Fibroblast of skin of left biceps (primary cell): ENCODE results near the gene P2RX2.

Experiments used
- DNase-seq, 2 experiments: peaks; one replicate each; pipeline ENCODE4 v3.0.0-alpha.2; 2013; ENCODE audit warnings: low read depth in 2 of 2

Gene P2RX2

DNA sequence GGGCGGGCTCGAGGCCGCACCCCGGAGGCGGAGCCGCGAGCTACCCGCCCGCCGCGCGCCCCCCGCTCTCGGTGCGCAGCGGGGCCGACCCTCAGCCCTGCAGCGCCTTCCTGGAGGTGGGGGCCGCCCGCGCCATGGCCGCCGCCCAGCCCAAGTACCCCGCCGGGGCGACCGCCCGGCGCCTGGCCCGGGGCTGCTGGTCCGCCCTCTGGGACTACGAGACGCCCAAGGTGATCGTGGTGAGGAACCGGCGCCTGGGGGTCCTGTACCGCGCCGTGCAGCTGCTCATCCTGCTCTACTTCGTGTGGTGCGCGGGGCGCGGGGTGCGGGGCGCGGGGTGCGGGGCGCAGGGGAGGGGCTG lies at the start of gene P2RX2:
Gene P2RX2, plus strand, starts transcription at position 94 of the 361 bp plus-strand sequence. Its CDS starts 41 bp downstream, at position 135.
- no peak for DNase-seq

DNA sequence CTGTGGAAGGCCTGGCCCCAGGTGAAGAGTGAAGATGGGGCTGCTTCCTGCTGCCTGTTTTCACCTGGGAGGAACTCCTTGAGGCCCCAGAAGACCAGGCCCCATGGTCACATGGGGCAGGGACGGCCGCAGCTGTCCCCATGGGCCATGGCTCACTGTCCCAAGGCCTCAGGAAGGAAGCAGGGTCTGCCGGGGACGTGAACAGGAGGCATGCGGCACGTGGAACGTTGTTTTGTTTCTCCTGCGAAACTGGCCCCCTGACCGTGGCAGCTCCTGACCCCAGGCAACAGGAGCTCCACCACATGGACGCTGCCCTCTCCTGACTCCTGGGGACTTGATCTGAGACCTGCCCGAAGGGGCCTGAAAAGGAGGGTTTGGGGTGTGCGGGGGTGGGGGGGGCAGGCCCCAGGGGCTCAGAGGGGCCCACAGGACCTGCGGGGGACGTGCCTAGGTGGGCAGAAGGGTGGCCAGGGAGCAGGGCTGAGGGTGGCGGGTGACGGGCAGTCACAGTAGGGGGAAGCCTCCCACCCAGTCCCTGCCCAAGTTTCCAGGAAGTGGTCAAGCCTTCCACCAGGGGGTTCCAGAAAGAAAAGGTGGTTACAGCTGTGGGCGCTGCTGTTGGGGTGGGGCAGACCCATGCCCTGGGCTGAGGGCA lies 49.6 kb upstream of the P2RX2 start:
- no peak for DNase-seq

DNA sequence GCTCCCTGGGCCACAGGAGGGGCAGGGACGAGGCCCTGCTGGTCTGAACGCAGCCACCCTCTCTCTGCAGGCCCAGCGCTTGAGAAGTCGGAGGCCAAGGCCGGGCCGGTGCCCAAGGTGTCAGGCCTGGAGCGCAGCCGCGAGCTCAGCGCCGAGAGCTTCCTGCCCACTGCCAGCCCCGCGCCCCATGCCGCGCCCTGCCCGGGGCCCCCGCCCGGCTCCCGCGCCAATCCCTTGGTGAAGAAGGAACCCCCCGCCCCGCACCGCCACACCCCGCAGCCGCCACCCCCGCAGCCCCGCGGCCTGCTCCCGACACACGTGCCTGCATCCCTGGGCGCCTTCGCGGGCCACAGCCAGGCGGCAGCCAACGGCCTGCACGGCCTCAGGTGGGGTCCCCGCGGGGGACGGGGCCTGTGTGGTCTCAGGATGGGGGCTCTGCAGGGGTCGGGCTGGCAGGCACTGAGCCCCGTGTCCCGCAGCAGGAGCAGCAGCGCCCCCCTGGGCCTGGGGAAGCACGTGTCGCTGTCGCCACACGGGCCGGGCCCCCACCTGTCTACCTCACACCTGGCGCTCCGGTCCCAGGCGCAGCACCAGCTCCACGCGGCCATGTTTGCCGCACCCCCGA lies 48.6 kb upstream of the P2RX2 start:
- no peak for DNase-seq

DNA sequence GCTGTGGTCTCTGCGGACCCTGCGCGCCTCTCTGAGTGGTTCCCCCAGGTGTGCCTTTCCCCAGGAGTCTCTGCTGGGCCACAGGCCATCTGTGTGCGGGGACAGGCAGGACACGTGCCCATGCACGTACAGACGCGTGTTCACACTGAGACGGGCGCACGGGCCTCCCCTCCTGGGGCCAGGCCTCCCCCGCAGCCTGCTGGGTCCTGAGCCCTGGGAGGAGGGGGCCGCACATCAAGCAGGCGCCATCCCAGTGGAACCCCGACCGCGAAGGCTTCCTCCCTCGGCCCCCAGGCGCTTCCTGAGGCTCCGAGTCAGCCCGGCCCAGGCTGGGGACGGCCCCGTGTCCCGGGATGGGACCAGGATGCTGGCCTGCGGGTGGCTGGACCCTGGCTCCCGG lies 47.9 kb upstream of the P2RX2 start:
- DNase-seq = no peak

DNA sequence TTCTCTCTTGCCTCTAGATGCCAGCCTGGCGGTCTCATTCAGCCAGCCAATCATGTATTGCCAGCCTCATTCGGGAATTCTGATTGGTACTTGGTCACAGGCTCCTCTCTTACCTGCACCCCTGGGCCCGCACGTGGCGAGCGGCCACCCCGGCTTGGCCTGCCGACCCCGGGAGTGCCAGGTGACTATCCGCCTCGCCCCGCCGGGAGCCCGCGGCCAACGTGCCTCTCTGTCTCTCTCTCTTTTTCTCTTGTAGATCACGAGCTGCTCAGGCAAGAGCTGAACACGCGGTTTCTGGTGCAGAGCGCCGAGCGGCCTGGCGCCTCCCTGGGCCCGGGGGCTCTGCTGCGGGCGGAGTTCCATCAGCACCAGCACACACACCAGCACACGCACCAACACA lies 47.5 kb upstream of the P2RX2 start:
- DNase-seq = no peak

DNA sequence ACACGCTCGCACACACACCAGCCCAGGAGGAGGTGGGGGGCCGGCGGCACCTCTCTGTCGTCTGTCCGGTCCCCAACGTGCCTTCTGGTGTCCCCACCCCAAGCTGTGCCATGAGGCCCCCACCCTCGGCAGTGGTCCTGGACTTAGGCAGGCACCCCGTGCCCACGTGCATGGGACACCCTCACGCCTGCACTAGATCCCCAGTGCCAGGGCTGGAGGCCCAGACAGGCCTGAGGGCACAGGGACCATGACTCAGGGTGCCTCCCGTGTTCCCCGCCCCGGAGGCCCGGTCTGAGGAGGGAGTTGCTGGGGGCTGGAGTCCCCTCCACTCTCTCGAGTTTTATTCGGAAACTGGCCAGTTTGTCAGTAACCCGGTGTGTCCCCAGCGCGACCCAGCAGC lies 47.0 kb upstream of the P2RX2 start:
- no peak for DNase-seq

DNA sequence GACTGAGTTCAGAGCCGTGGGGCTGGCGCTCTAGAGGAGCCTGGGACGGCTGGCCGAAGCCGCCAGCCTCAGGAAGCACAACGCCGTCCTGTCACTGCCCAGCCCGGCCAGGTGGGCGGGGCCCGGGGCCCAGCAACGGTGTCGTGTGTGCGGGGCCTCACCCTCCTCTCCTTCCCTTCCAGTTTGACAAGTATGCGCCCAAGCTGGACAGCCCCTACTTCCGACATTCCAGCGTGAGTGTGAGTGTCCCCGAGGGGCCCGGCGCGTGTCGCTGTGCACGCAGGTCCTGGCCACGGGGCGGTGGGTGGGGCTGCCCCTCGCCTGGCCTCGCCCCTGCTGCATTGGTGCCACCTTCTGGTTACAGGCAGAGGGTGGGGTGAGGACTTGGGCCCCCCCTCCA lies 46.5 kb upstream of the P2RX2 start:
- DNase-seq = no peak

DNA sequence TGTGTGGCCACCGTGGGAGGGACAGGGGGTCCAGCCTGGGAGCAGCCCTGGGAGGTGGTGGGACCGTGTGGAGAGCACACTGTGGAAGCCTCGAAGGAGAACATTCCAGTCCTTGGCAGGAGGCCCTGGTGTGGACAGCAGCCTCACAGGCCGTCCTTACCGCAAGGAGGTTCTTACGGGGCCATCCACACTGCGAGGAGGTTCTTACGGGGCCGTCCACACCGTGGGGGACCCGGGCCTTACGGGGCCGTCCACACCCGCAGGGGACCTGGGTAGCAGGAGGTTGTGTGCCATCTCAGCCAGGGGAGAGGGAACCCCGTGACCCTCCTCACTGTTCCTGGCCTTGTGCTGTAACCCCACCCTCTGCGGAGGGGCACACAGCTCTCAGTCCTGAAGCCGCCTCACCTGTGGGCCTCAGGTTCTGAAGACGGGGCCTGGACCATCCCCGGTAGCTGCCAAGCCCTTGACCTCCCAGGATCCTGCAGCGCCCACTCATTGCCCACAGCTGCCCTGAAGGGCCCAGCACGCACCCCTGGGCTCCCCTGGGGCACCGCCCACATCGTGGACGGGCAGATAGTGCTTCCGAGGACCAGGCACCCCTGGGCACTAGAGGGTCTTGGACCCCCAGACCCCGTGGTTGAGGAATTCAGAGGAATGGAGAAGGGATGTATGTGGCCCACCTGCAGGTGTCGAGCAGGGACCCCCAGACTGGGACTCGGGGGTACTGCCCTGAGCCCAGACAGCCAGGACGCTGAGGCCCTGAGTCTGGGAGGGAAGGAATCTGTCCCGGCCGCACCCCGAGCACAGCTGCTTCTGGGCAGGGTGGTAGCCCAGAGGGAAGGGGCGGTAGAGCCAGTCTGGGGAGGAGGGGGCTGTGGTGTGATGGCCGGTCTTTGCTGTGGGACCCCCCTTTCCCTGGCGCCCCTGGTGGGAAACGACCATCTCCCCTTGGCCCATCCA lies 45.5 kb upstream of the P2RX2 start:
- no peak for DNase-seq

DNA sequence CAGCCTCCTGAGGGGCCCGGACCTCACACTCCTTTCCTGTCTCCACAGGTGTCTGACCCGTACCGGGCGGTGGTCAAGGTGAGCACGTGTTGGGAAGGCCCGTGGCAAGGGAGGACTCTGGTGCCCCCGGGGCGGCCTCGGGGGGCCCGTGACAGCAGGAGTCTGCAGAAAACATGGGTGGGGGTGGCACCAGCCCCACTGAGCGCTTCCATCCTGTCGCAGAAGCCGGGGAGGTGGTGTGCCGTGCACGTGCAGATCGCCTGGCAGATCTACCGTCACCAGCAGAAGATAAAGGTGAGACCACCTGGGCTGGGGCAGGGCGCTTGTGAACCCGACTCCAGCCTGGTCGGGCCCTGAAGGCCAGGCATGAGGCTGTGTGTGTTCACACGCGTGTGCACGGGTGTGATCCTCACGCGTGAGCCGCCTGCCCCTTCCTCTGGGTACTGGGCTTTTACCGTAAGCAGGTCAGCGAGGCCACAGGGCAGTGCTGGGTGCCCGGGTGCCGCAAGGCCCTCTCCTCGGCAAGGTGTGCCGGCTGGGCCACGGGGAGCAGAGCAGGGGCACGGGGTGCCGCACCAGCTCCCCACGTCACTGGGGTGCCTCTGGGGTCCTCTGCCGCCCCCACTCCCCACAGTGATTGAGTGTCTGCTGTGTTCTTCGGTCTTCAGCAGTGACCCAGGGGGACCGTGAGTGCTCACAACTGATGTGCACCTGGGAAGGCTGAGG lies 44.1 kb upstream of the P2RX2 start:
- no peak for DNase-seq

DNA sequence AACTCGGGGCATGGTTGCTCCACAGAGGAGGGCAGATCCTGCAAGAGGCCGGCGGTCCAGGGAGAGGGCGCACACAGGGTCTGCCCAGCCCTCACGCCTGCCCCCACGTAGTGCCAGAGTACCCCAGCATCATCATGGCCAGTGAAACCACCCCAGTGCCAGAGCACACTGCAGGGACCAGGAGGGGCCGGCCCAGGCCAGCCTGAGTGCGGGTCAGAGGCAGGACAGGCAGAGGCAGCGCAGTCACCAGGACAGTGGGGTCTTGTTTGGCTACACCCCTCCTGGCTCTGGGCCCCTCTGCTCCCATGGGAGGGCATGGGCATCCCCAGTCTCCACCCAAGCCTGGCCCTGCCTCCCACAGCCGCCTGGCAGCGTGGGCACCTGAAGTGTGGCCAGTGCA lies 42.9 kb upstream of the P2RX2 start:
- DNase-seq = no peak

DNA sequence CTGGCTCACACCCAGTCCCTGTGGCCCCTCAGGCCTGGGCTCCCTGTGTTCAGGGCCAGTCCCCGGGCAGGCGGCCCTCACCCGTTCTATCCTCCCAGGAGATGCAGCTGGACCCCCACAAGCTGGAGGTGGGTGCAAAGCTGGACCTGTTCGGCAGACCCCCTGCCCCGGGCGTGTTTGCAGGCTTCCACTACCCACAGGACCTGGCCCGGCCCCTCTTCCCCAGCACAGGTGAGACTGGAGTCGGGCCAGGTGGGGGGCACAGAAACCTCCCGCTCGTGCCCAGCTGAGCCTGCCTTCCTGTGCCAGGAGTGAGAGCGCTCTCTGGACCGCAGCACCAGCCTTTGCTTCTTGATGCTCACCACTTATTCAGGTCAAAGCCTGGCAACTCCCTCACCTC lies 41.9 kb upstream of the P2RX2 start:
- no peak for DNase-seq

DNA sequence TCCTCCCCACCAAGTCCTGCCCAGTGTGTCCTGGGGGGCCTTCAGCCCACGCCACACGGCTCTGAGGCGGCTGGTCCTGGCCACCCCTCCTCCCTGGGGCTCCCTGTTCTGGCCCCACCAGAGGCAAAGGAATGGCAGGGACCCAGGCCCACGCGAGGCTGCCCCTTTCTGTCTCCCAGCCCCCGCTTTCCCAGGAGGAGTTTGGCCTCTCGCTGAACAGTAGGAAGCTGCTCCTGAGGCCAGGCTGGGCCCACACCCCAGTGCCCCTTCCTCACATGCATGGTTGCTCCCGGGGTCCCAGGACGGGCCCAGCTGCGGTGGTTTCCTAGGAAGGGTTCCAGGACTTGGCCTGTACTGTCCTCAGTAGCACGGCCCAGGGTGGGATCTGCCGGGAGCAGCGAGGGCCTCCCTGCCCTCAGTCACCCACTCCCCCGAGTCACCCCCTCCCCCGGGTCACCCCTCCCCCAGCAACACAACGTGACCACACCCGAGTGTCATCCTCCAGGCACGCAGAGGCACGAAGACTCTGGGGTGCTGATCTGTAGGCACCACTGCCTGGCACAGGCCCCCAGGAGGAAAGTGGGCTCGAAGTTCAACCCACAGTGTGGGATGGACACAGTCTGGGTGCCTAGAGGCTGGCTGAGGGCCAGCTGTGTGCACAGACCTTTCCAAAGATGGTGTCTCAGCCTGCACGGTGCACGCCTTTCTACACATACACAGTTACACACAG lies 41.2 kb upstream of the P2RX2 start:
- no peak for DNase-seq

DNA sequence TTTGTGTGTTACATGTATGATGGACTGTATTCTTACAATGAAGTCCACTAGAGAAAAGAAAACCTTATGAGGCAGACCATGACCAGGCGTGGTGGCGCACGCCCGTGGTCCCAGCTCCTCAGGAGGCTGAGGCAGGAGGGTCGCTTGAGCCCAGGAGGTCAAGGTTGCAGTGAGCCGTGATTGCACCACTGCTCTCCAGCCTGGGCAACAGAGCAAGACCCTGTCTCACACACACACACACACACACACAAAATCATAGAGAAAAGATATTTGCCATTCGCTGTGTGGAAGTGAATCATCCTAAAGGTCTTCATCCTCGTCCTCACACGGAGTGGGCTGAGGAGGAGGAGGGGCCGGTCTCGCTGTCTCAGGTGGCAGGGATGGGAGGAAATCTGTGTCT lies 40.5 kb upstream of the P2RX2 start:
- no peak for DNase-seq

DNA sequence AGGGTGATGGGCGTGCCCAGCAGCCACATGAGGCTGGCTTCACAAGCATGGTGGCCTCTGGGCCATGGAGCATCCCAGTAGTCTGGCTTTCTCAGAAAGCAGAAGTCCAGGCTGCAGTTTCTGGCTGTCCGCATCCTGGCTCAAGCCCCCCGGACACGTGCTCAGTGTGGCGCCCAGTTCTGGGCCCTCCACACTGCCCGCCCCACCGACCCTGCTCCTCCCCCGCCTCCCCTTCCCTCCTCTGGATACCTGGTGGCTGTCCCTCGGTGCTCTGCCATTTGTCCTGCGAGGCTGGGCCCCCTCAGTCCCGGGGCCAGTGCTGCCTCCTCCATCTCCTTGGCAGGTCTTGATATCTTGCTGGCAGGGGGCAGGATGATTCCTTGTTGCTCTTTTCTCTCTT lies 39.8 kb upstream of the P2RX2 start:
- DNase-seq = no peak

DNA sequence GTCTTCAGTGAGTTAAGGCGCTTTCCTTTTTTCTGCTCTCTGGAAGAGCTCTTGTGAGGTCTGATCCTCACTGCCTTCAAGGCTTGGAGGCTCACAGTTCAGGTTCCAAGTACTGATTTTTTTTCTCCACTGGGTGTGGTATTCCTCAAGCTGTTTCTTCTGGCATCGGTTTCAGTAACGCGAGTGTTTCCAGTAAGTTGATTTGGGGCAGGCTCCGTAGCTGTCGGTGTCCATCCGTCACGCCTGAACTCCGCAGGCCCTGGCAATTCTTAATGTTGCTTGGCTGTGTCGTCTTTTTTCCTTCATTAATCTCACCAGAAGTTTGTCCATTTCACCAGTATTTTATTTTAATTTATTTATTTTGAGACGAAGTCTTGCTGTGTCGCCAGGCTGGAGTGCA lies 38.8 kb upstream of the P2RX2 start:
- no peak for DNase-seq

DNA sequence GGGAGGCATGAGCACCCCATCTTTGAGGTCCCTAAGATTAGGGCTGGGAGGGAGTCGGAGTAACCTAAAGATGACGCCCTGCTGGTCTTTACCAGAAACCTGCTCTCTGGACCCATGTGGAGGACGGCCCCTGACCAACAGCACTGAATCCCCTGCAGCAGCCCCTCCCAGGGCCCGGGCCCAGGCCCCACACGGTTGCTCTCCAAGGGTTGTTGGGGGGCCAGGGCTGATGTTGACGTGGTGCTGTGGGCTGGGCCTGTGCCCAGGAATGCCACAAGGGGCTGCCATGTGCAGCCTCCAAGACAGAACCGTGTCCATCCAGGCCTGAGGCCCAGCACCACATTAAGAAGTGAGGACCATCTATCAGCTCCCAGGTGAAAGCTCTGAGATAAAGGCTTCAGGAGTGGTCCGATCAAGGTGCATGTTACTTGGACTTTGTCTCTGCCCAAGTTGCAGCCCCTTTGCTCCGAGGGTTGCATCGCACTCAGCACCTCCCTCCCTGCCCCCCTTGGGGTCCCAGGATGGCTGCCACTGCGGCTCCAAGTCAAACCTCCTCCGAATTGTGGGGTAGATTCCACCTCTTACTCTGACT lies 37.8 kb upstream of the P2RX2 start:
- no peak for DNase-seq

DNA sequence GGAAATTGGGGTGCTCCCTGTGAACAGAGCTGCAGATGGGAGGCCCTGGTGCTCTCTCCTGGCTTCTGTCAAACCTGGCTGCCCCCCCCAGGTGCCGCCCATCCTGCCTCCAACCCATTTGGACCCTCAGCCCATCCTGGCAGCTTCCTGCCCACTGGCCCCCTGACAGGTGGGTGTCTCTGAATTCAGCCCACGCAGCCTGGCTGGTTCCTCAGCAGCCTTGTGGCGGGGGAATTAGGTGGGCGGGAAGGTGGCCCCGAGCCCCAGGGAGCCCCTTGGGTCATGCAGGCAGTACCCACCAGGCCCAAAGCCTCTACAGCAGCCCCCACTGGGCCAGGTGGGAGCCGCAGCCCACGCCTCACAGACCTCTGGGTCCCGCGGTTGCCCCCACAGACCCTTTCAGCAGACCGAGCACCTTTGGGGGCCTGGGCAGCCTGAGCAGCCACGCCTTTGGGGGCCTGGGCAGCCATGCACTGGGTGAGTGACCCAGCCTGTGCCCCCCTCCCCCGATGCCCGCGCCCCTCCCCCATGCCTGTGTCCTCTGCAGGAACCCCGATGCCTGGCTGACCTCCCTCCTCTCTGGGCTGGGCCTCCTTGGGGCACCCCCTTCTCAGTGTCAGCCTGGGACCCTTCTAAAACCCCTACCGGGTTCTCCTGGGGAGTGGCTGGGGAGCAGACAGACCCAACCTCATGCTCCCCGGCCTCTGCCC lies 37.1 kb upstream of the P2RX2 start:
- no peak for DNase-seq

DNA sequence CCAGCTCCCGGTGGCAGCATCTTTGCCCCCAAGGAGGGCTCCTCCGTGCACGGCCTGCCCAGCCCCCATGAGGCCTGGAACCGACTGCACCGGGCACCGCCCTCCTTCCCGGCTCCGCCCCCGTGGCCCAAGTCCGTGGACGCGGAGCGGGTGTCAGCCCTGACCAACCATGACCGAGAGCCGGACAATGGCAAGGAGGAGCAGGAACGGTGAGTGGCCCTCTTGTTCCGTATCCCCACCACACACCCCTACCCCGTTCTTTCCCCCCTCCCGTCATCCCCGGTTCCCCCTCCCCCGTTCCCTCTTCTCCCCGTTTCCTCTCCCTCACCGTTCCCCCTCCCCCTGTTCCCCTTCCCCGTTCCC lies 36.5 kb upstream of the P2RX2 start:
- no peak for DNase-seq

DNA sequence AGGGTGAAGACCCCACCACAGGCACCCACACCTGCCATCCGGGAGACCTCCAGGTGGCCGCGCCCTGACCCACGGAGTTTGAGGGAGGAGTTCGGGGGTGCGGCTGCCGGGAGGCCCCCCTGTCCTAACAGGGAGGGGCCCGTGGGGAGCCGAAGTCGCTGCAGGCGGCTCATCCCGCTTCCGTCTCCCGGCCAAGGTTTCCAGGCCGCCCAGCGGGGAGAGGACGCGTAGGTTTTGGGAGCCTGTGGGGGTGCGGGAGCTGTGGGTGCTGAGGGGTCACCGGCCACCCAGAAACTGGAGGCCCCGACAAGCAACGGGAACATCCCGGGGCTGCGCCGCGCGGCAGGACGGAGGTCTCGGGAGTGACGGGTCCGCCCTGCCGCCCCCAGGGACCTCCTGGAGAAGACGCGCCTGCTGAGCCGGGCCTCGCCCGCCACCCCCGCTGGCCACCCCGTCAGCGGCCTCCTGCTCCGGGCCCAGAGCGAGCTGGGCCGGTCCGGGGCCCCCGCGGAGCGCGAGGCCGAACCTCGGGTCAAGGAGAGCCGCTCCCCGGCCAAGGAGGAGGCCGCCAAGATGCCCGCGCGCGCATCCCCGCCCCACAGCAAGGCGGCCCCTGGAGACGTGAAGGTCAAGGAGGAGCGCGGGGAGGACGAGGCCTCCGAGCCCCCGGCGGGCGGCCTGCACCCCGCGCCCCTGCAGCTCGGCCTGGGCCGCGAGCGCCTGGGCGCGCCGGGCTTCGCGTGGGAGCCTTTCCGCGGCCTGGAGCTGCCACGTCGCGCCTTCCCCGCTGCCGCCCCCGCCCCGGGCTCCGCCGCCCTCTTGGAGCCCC lies 35.8 kb upstream of the P2RX2 start:
- no peak for DNase-seq

DNA sequence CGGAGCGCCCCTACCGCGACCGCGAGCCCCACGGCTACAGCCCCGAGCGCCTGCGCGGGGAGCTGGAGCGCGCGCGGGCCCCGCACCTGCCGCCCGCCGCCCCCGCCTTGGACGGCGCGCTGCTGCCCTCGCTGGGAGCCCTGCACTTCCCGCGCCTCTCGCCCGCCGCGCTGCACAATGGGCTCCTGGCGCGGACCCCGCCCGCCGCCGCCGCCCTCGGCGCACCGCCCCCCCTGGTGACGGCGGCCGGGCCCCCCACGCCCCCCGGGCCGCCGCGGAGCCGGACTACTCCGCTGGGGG lies 35.2 kb upstream of the P2RX2 start:
- no peak for DNase-seq
